ENCODE measurements around the gene URB1. TPM values are rescaled to one million over a fixed set of nuclear protein-coding genes. Genes with fewer than 3 reads are reported as not detected.
"Not testable (repeated sequence)": the region's sequence is repeated elsewhere in the genome, so short reads cannot be mapped to it uniquely, and the experiment has no call there.

The URB1 gene
- total and polyA plus RNA-seq, 4 donors = 3.7 to 17.6 (median 11.4) TPM

GRCh38 chr21:32312976-32313375 lies 79.8 kb downstream of the URB1 start:
- DNase-seq = no peak
- no peak overlapping the region for H3K4me3 ChIP-seq
- no peak overlapping the region for H3K9ac ChIP-seq (ENCODE audit: insufficient read depth in 1 of 2, low read length in 2 of 2)
- WGBS, 2 donors = 95 to 99% methylated on average over 6 of the region's 6 CpGs
- no peak for TF ChIP-seq CTCF (IDR thresholded peaks at IDR 0.05; ENCODE audit: control extremely low read depth, extremely low read depth)
- peaks cover 9 to 49% (median 13%) of the 10 kb centered on the region in 4 donors for H3K36me3 ChIP-seq (ENCODE audit: control insufficient read depth in 4 of 4, insufficient read depth in 4 of 4, low read length in 4 of 4)
- no peak for ATAC-seq (ENCODE audit: insufficient read depth, low FRiP score)
- no peaks in the 10 kb centered on the region for H3K4me1 ChIP-seq (ENCODE audit: control insufficient read depth in 5 of 5, insufficient read depth in 5 of 5, low read length in 5 of 5)
- H3K27ac ChIP-seq (ENCODE audit: low read depth in 1 of 2, low read length in 1 of 2) = no peak overlapping the region
- no peaks in the 10 kb centered on the region for H3K9me3 ChIP-seq (ENCODE audit: control insufficient read depth in 4 of 4, insufficient read depth in 3 of 4, low read length in 3 of 4)
- no peaks in the 10 kb centered on the region for H3K27me3 ChIP-seq (ENCODE audit: control insufficient read depth in 3 of 3, insufficient read depth in 3 of 3, low read length in 2 of 3)

GRCh38 chr21:32312326-32312725 lies 80.5 kb downstream of the URB1 start:
- no peaks in the 10 kb centered on the region for H3K9me3 ChIP-seq (ENCODE audit: control insufficient read depth in 4 of 4, insufficient read depth in 3 of 4, low read length in 3 of 4)
- peaks cover 7 to 43% (median 10%) of the 10 kb centered on the region in 4 donors for H3K36me3 ChIP-seq (ENCODE audit: control insufficient read depth in 4 of 4, insufficient read depth in 4 of 4, low read length in 4 of 4)
- ATAC-seq (ENCODE audit: insufficient read depth, low FRiP score) (no peak), DNase-seq (no peak)
- no peaks in the 10 kb centered on the region for H3K27me3 ChIP-seq (ENCODE audit: control insufficient read depth in 3 of 3, insufficient read depth in 3 of 3, low read length in 2 of 3)
- WGBS, 2 donors = 92 to 93% methylated on average over 5 of the region's 5 CpGs
- H3K27ac ChIP-seq (ENCODE audit: low read depth in 1 of 2, low read length in 1 of 2) = no peak overlapping the region
- no peaks in the 10 kb centered on the region for H3K4me1 ChIP-seq (ENCODE audit: control insufficient read depth in 5 of 5, insufficient read depth in 5 of 5, low read length in 5 of 5)
- TF ChIP-seq CTCF (IDR thresholded peaks at IDR 0.05; ENCODE audit: control extremely low read depth, extremely low read depth) = no peak
- no peak overlapping the region for H3K4me3 ChIP-seq
- H3K9ac ChIP-seq (ENCODE audit: insufficient read depth in 1 of 2, low read length in 2 of 2) = no peak overlapping the region

GRCh38 chr21:32311621-32312020 lies 81.2 kb downstream of the URB1 start:
- H3K9me3 ChIP-seq (ENCODE audit: control insufficient read depth in 4 of 4, insufficient read depth in 3 of 4, low read length in 3 of 4) = no peaks in the 10 kb centered on the region
- DNase-seq = no peak
- H3K27ac ChIP-seq (ENCODE audit: low read depth in 1 of 2, low read length in 1 of 2) = no peak overlapping the region
- no peaks in the 10 kb centered on the region for H3K4me1 ChIP-seq (ENCODE audit: control insufficient read depth in 5 of 5, insufficient read depth in 5 of 5, low read length in 5 of 5)
- TF ChIP-seq CTCF (IDR thresholded peaks at IDR 0.05; ENCODE audit: control extremely low read depth, extremely low read depth) = no peak
- 96 to 98% methylated on average over 9 of the region's 9 CpGs for WGBS, 2 donors
- H3K9ac ChIP-seq (ENCODE audit: insufficient read depth in 1 of 2, low read length in 2 of 2) = no peak overlapping the region
- no peaks in the 10 kb centered on the region for H3K27me3 ChIP-seq (ENCODE audit: control insufficient read depth in 3 of 3, insufficient read depth in 3 of 3, low read length in 2 of 3)
- no peak overlapping the region for H3K4me3 ChIP-seq
- H3K36me3 ChIP-seq (ENCODE audit: control insufficient read depth in 4 of 4, insufficient read depth in 4 of 4, low read length in 4 of 4) = peaks cover 7 to 35% (median 11%) of the 10 kb centered on the region in 4 donors
- ATAC-seq (ENCODE audit: insufficient read depth, low FRiP score) = no peak

GRCh38 chr21:32310976-32311375 lies 81.8 kb downstream of the URB1 start:
- DNase-seq; H3K27ac ChIP-seq (ENCODE audit: low read depth in 1 of 2, low read length in 1 of 2); H3K27me3 ChIP-seq (ENCODE audit: control insufficient read depth in 3 of 3, insufficient read depth in 3 of 3, low read length in 2 of 3); H3K4me3 ChIP-seq; H3K4me1 ChIP-seq (ENCODE audit: control insufficient read depth in 5 of 5, insufficient read depth in 5 of 5, low read length in 5 of 5); H3K9ac ChIP-seq (ENCODE audit: insufficient read depth in 1 of 2, low read length in 2 of 2); ATAC-seq (ENCODE audit: insufficient read depth, low FRiP score); H3K9me3 ChIP-seq (ENCODE audit: control insufficient read depth in 4 of 4, insufficient read depth in 3 of 4, low read length in 3 of 4): not testable (repeated sequence)
- 94 to 96% methylated on average over 9 of the region's 9 CpGs for WGBS, 2 donors
- H3K36me3 ChIP-seq (ENCODE audit: control insufficient read depth in 4 of 4, insufficient read depth in 4 of 4, low read length in 4 of 4) = peaks cover under 1 to 29% (median 9%) of the 10 kb centered on the region in 4 donors
